ENCODE results near the gene UQCRHL.
"Not testable (repeated sequence)": the region's sequence is repeated elsewhere in the genome, so short reads cannot be mapped to it uniquely, and the experiment has no call there.

Gene UQCRHL

GRCh38 chr1:15807549-15807948 is at the start of gene UQCRHL:
Gene UQCRHL (minus strand): TSS chr1:15807649. CDS start chr1:15807649, 0 bp downstream.
- DNase-seq, result not testable (repeated sequence)

DNA sequence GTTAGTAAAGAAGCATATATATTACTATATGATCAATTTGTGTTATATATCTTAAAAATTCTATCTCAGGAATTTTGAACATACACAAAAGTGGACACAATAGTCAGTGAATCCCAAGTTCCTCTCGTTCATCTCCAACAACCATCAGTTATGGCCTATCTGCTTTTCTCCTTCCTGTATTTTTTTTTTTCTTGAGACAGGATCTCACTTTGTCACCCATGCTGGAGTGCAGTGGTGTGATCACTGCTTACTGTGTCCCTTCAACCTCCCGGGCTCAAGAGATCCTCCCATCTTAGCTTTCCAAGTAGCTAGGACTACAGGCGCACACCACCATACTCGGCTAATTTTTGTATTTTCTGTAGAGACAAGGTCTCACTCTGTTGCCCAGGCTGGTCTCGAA is 49.4 kb upstream of the UQCRHL start:
- no peak for DNase-seq

- no peak for DNase-seq
Measured at GRCh38 chr1:15852828-15853302, 45.4 kb upstream of the UQCRHL start.

DNA sequence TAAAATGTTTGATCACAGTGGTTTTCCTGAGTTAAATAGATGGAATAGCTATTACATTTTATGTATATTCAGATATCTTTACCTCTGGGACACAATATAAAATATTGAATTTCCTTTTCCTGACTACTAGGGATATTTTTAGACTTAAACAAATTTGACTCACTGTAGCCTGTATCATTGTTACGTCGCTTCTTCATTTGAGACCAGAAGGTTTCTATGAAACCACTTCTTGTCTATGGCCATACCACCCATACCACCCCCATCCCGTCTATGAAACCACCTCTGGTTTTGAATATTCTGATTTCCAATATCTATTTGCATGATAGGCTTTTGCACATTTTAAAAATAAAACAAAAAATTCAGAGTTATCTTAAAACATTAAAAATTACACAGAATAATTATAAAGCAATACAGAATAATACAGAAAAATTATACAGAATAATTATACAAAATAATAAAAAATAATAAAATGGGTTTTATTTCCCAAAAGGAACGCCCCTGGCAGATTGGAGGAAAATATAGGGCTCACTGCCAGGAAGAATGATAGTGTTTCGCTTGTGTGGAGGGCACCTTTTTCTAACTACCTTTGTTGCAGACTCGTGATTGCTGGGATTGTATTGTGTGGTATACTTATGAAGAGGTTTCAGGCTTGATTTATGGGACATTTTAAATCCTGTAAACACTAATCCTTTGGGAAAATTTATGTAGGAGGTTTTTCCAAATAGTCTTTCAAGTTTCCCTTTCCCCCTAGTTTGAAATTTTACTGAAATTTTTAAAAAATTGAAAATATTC is 44.8 kb upstream of the UQCRHL start:
- DNase-seq, result no peak

DNA sequence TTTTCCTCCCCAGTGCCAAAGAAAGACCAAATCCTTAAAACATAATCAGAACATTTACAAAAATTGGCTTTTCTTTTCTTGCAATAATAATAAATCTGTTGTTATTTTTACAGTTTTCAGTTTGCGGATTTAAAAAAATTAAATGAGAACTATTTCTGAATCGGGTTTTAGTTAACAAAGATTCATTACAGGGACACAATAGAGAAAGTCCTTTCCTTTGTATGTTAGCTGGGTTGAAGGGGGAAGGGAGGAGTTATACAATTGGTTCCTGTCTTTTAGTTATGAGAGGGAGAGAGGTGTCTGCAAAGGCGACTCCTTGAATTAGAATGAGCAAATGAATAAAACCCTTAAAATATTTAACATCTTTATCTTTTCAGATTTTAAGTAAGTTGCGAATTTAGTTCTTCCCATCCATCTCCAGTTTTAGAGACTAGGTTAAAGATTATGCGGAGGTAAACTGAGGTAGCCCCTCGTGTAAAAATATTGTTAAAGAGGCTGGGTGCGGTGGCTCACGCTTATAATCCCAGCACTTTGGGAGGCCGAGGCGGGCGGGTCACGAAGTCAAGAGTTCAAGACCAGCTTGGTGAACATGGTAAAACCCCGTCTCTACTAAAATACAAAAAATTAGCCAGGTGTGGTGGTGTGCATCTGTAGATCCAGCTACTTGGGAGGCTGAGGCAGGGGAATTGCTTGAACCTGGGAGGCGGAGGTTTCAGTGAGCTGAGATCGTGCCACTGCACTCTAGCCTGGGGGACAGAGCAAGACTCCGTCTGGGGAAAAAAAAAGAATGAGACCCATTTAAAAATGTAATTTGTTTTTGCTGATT is 44.0 kb upstream of the UQCRHL start:
- no peak for DNase-seq

GRCh38 chr1:15850471-15851001 is 43.1 kb upstream of the UQCRHL start:
- DNase-seq, result no peak

DNA sequence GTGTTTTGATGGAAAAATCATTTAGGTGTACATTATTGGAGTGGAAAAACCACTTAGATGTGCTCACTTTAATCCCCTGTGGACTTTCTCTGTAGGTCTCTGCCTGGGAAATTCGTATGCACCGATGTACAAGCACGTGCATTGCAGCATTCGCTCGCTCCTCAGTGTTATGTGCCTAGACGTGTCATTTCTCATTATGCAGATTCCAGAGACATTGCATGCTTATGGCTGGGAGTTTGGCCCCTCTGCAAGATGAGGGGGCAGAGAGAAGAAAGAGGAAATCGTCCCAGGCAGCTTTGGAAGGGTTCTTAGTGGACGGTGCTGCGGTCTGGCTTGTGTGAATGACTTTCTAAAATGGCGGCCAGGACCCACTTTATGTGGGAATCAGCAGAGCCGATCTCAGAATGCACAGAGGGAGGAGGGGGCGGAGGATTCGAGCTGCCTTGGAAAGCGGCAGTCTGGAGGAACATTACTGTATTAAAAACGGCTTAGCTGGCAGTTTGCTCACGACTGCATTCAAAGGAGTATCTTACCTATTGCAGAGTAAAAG is 42.4 kb upstream of the UQCRHL start:
- DNase-seq, result peak; percentile 23

DNA sequence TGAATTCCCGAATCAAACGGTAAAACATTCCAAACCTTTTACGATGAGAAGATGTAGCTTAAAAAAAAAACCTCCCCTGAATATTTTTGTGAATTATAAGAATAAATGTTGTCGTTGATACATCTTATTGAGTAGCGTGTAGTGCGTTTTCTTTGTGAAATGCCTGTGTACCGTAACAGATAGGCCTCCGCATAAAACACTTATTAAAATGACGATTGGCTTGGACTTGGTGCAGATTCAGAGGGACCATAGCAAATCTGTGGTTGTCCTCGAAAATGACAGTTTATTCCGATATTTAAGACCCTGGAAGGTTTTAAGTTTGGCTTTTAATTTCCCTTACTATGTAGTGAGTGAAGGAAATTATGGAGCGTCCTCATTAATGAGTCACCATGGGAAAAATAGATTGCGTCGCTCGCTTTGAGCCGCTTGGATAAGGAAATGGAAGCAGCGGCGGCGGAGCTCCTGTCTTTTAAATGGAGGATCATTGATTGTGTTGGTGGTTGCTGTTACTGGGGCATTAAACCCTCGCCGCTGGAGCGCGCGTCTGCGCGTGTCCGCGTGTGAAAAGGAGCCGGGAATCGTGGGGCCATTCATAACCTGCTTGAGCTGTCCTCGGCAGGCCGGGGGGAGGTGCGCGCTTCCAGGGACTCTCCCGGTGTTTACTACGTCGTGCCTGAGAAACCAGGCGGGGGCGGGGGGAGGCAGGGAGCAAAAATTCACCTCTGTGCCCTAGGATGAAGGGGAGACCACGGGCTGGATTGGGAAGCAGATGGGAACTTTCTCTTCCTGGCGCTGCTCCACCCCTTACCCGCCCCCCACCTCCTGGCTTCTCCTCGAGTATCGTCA is 41.7 kb upstream of the UQCRHL start:
- peak; percentile 68 for DNase-seq

- peak; percentile 60 for DNase-seq
Measured at GRCh38 chr1:15848143-15848928, 40.9 kb upstream of the UQCRHL start.

DNA sequence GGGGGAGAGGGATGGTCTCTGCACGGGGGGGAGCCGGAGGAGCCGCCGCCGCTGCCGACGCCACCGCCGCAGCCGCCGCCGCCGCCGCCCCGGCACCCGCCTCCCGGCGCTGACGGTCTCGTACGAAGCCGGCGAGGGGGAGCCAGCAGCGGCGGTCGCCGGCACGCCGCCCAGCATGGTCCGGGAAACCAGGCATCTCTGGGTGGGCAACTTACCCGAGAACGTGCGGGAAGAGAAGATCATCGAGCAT is 40.4 kb upstream of the UQCRHL start:
- DNase-seq, result no peak

- peak; percentile 99 for DNase-seq
Measured at GRCh38 chr1:15847100-15847892, 39.8 kb upstream of the UQCRHL start, which contains the start of gene SPEN. Gene SPEN (plus strand): TSS chr1:15847707. CDS start chr1:15848068, 361 bp downstream.

GRCh38 chr1:15846056-15846455 is 38.6 kb upstream of the UQCRHL start:
- not testable (repeated sequence) for DNase-seq

GRCh38 chr1:15843826-15844572 is 36.5 kb upstream of the UQCRHL start:
- no peak for DNase-seq

- no peak for DNase-seq
Measured at GRCh38 chr1:15838721-15839120, 31.3 kb upstream of the UQCRHL start.

- no peak for DNase-seq
Measured at GRCh38 chr1:15837931-15838330, 30.5 kb upstream of the UQCRHL start.

- DNase-seq, result peak; percentile 24
Measured at GRCh38 chr1:15836772-15837669, 29.6 kb upstream of the UQCRHL start.

DNA sequence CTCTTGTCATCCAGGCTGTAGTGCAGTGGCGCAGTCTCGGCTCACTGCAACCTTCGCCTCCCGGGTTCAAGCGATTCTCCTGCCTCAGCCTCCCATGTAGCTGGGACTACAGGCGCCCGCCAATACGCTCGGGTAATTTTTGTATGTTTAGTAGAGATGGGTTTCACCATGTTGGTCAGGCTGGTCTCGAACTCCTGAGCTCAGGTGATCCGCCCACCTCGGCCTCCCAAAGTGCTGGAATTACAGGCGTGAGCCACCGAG is 29.0 kb upstream of the UQCRHL start:
- not testable (repeated sequence) for DNase-seq

GRCh38 chr1:15835741-15836510 is 28.5 kb upstream of the UQCRHL start:
- DNase-seq, result peak; percentile 100
